Fibroblast of villous mesenchyme (primary cell): Measurements from ENCODE around the gene STYXL1. TPM values are rescaled to one million over a fixed set of nuclear protein-coding genes. Genes with fewer than 3 reads are reported as not detected.

Source experiments
- DNase-seq: peaks from one replicate; pipeline ENCODE4 v3.0.0-alpha.2; 2010; ENCODE audit warnings: low read depth
- H3K4me3 ChIP-seq: 2 replicates; pipeline ENCODE4 v1.5.1; 2011; ENCODE audit warnings: low read depth, mild to moderate bottlenecking, low read length
- CTCF ChIP-seq: IDR thresholded peaks from 2 replicates; pipeline ENCODE4 v1.5.1; 2012; ENCODE audit warnings: low read depth, mild to moderate bottlenecking, low read length; ENCODE audit not compliant: insufficient read depth
- small RNA-seq: library from RNA; depleted of rRNA; stranded (forward); fragments of <200 nt; gene quantifications from one replicate; pipeline ENCODE3, GENCODE V24; 2012
- total RNA-seq: library from RNA; depleted of rRNA; stranded (reverse); fragments of >200 nt; gene quantifications from 2 replicates; pipeline ENCODE4 v1.2.3, GENCODE V29; 2012

STYXL1 gene
- total RNA-seq, 1 donor: 35.4 TPM

- H3K4me3 ChIP-seq: no peak overlapping the region
- DNase-seq: no peak
- TF ChIP-seq CTCF: no peak
Observed at GRCh38 chr7:75953931-75954330, 93.9 kb downstream of the STYXL1 start.

GRCh38 chr7:75953431-75953830 lies 94.4 kb downstream of the STYXL1 start:
- no peak overlapping the region for H3K4me3 ChIP-seq
- TF ChIP-seq CTCF: no peak
- no peak for DNase-seq

GRCh38 chr7:75951506-75951905 lies 96.3 kb downstream of the STYXL1 start:
- peak; percentile 93 for DNase-seq
- no peak overlapping the region for H3K4me3 ChIP-seq
- no peak for TF ChIP-seq CTCF

GRCh38 chr7:75950111-75950681 lies 97.6 kb downstream of the STYXL1 start:
- DNase-seq: peak; percentile 49
- TF ChIP-seq CTCF: no peak

GRCh38 chr7:75948179-75948578 lies 99.6 kb downstream of the STYXL1 start:
- H3K4me3 ChIP-seq: no peak overlapping the region
- no peak for TF ChIP-seq CTCF
- DNase-seq: no peak

More at GRCh38 chr7:75950111-75950681, 97.6 kb downstream of the STYXL1 start:
- no peak overlapping the region for H3K4me3 ChIP-seq

Small RNAs within 50 kb of the gene (small RNA-seq; reads per million reads assigned to genes)
- not detected for gene RNU6-863P

Other genes with a start within 250 kb of the STYXL1 start
- gene CCL24, start 234.2 kb downstream of the STYXL1 start, total RNA-seq: not detected in 2 replicates
- gene RHBDD2, start 169.0 kb downstream of the STYXL1 start, total RNA-seq: 20.7 and 26.1 TPM in 2 replicates
- 77.0 and 90.7 TPM in 2 replicates for gene POR, start 132.8 kb downstream of the STYXL1 start, total RNA-seq
- 18.4 and 30.2 TPM in 2 replicates for gene TMEM120A, start 53.4 kb downstream of the STYXL1 start, total RNA-seq
- 35.8 and 47.4 TPM in 2 replicates for gene MDH2, start 106 bp upstream of the STYXL1 start, total RNA-seq
- gene SRRM3, start 153.9 kb upstream of the STYXL1 start, total RNA-seq: 0.43 and 0.64 TPM in 2 replicates